ENCODE measurements around the gene USP12.

DNA sequence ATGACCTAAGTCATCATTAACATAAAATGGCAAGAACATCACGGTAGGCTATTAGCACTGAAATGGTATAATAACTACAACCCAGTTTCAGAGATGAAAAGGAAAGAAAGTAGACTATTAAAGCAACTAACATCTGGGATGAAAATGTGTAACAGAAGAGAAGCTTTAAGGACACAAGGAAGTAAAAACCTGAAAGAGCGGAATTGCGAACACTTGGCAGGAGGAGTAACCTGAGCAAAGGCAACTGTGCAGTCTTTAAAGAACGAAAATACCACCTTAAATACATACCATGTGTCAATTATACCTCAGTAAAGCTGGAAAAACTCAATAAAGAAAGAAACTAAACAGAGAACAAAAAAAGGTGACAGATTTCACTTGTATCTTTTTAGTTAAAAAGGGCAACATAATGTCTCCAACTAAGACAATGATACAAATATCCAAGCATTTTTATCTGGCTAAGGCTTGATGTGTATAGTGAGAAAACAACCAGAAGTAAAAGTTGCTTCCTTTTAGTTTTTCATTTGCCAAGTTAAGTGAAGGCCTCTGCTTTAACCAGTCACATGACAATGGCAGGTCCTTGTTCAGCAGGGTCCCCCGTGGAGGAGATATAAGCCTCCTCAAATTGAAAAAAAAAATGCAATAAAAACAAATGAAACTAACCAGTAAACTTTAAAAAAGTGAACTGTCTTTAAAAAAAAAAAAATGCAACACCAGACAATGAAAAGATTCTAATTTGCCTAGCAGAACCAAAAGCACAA lies 11.6 kb downstream of the USP12 start:
- TF ChIP-seq, protein P1, sequence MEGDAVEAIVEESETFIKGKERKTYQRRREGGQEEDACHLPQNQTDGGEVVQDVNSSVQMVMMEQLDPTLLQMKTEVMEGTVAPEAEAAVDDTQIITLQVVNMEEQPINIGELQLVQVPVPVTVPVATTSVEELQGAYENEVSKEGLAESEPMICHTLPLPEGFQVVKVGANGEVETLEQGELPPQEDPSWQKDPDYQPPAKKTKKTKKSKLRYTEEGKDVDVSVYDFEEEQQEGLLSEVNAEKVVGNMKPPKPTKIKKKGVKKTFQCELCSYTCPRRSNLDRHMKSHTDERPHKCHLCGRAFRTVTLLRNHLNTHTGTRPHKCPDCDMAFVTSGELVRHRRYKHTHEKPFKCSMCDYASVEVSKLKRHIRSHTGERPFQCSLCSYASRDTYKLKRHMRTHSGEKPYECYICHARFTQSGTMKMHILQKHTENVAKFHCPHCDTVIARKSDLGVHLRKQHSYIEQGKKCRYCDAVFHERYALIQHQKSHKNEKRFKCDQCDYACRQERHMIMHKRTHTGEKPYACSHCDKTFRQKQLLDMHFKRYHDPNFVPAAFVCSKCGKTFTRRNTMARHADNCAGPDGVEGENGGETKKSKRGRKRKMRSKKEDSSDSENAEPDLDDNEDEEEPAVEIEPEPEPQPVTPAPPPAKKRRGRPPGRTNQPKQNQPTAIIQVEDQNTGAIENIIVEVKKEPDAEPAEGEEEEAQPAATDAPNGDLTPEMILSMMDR (conservative IDR thresholded peaks at IDR 0.05; ENCODE audit: low read length): no peak
- TF ChIP-seq EZH2phosphoT487 (IDR thresholded peaks at IDR 0.05; ENCODE audit: borderline replicate concordance, low read depth, low read length): no peak
